ENCODE data around the gene GRIK4.

Gene GRIK4

GRCh38 chr11:120841074-120841473 is 329.5 kb downstream of the GRIK4 start:
- no peak overlapping the region for H3K4me2 ChIP-seq
- H4K20me1 ChIP-seq: no peaks in the 10 kb centered on the region
- no peaks in the 10 kb centered on the region for H3K9me3 ChIP-seq
- H3K9ac ChIP-seq: no peak overlapping the region
- H3K4me1 ChIP-seq: peaks cover 20% of the 10 kb centered on the region
- H3K27me3 ChIP-seq: no peaks in the 10 kb centered on the region
- H3K4me3 ChIP-seq: no peak overlapping the region
- H3K36me3 ChIP-seq: no peaks in the 10 kb centered on the region
- no peak overlapping the region for H3K27ac ChIP-seq
- TF ChIP-seq Cebpa-rat (IDR thresholded peaks at IDR 0.05): no peak

DNA sequence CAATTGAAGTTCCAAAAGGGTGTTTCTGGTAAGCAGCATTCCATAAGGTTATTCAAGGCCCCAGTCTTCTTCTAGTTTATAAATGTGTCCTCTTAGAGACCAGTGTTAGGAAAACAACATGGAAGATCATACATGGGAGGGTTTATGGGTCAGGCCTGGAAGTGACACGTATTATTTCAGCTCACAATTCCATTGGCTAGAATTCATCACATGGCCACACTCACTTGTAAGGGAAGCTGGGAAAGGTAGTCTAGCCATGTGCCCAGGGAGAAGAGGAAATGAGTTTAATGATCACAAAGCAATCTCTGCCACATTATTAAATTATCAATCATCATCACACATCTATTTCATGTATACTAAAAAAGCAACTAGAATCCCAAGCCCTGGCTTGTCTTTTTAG is 330.6 kb downstream of the GRIK4 start:
- H3K4me3 ChIP-seq: no peak overlapping the region
- peaks cover 20% of the 10 kb centered on the region for H3K4me1 ChIP-seq
- H3K9ac ChIP-seq: no peak overlapping the region
- H4K20me1 ChIP-seq: no peaks in the 10 kb centered on the region
- H3K9me3 ChIP-seq: no peaks in the 10 kb centered on the region
- no peaks in the 10 kb centered on the region for H3K27me3 ChIP-seq
- no peak overlapping the region for H3K4me2 ChIP-seq
- H3K27ac ChIP-seq: no peak overlapping the region
- H3K36me3 ChIP-seq: no peaks in the 10 kb centered on the region
- TF ChIP-seq Cebpa-rat (IDR thresholded peaks at IDR 0.05): no peak

GRCh38 chr11:120853435-120853834 is 341.9 kb downstream of the GRIK4 start:
- no peak for TF ChIP-seq Cebpa-rat (IDR thresholded peaks at IDR 0.05)
- H3K4me3 ChIP-seq: no peak overlapping the region
- no peak overlapping the region for H3K9ac ChIP-seq
- H3K27me3 ChIP-seq: no peaks in the 10 kb centered on the region
- H3K27ac ChIP-seq: no peak overlapping the region
- no peaks in the 10 kb centered on the region for H3K9me3 ChIP-seq
- no peak overlapping the region for H3K4me2 ChIP-seq
- H3K36me3 ChIP-seq: no peaks in the 10 kb centered on the region
- H4K20me1 ChIP-seq: no peaks in the 10 kb centered on the region
- H3K4me1 ChIP-seq: no peaks in the 10 kb centered on the region

GRCh38 chr11:120854988-120855387 is 343.4 kb downstream of the GRIK4 start:
- Histone ChIP-seq H3K27me3 (no peaks in the 10 kb centered on the region), H3K9me3 (no peaks in the 10 kb centered on the region), H4K20me1 (no peaks in the 10 kb centered on the region), H3K27ac (no peak overlapping the region), H3K4me1 (no peaks in the 10 kb centered on the region), H3K36me3 (no peaks in the 10 kb centered on the region), H3K4me2 (no peak overlapping the region), H3K9ac (no peak overlapping the region), H3K4me3 (no peak overlapping the region)
- TF ChIP-seq Cebpa-rat (IDR thresholded peaks at IDR 0.05): no peak

GRCh38 chr11:120857508-120857907 is 346.0 kb downstream of the GRIK4 start:
- no peaks in the 10 kb centered on the region for H3K36me3 ChIP-seq
- no peak for TF ChIP-seq Cebpa-rat (IDR thresholded peaks at IDR 0.05)
- H3K4me3 ChIP-seq: no peak overlapping the region
- H3K27ac ChIP-seq: no peak overlapping the region
- H3K27me3 ChIP-seq: no peaks in the 10 kb centered on the region
- H3K9me3 ChIP-seq: no peaks in the 10 kb centered on the region
- H4K20me1 ChIP-seq: no peaks in the 10 kb centered on the region
- peaks cover 8% of the 10 kb centered on the region for H3K4me1 ChIP-seq
- H3K4me2 ChIP-seq: no peak overlapping the region
- H3K9ac ChIP-seq: no peak overlapping the region

DNA sequence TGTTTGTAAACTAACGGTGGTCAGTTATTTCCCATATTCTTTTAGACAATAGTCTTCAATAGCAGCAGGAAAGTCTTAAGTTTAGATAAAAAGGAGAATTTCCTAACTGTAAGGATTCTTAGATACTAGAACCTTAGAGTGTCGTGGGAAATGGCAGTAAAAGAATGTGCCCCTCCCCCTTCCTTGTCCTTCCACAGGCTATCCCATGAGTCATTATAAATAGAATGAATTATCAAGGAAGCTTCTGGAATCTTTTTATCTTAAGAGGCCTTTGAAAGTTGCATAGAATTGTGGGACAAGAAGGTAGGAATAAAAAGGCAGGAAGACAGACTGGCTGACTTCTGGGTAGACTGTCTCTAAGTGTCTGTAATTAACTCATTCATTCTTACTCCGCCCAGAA is 347.2 kb downstream of the GRIK4 start:
- TF ChIP-seq Cebpa-rat (IDR thresholded peaks at IDR 0.05): no peak
- Histone ChIP-seq H3K4me1 (peaks cover 15% of the 10 kb centered on the region), H3K9ac (no peak overlapping the region), H3K27me3 (no peaks in the 10 kb centered on the region), H3K36me3 (no peaks in the 10 kb centered on the region), H3K4me2 (no peak overlapping the region), H3K4me3 (no peak overlapping the region), H3K27ac (no peak overlapping the region), H4K20me1 (no peaks in the 10 kb centered on the region), H3K9me3 (no peaks in the 10 kb centered on the region)

DNA sequence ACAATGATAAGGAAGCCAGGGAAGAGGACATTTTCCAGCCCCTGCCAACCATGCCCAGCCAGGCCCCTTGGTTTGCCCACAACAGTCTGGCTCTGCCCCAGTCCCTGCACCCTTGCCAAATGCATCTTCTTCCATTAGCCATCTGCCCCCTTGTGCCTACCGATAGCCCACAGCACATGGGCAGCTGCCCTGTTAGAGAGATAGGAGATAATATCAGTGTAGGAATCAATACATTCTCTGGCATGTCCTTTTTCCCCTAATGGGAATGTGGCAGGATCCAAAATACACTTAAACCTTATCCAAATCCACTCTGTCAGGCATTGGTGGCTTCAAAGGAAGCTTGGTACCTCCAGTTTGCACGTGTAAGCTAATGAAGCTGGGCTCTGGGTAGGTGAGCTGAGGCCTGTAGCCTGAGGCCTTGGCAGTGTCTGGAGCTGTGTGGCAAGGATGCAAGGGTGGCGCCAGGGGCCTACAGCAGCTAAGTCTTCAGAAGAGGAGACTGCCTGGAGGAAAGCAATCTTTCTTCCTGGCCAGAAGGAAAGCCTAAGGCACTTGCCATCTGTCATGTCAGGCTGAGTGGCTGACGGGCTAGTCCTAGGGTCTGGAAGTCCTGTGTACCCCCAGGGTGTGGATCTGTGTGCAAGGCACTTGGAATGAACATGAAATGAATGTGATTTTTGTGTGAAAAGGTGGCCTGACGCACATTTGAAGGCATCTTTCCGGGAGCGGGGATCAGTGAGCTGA is 348.2 kb downstream of the GRIK4 start:
- TF ChIP-seq Cebpa-rat (IDR thresholded peaks at IDR 0.05): no peak
- no peak overlapping the region for H3K4me2 ChIP-seq
- no peaks in the 10 kb centered on the region for H3K36me3 ChIP-seq
- no peak overlapping the region for H3K27ac ChIP-seq
- peaks cover 15% of the 10 kb centered on the region for H3K4me1 ChIP-seq
- H3K9ac ChIP-seq: no peak overlapping the region
- H3K9me3 ChIP-seq: no peaks in the 10 kb centered on the region
- H4K20me1 ChIP-seq: no peaks in the 10 kb centered on the region
- H3K4me3 ChIP-seq: no peak overlapping the region
- no peaks in the 10 kb centered on the region for H3K27me3 ChIP-seq

DNA sequence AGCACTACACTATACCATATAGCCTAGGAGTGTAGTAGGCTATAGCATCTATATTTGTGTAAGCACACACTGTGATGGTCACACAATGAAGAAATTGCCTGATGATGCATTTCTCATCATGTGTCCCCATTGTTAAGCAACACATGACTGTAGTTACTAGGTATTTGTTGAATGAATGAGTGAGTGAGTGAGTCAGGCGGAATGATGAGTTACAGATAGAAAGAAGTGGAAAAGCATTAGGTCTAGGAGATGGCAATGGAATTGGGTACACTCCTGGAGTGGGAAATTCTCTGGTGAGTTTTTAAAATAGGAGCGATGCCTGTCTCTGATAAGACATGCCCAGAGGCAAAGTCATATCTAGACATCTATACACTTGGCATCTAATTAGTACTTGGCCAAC is 351.8 kb downstream of the GRIK4 start:
- H3K27ac ChIP-seq: no peak overlapping the region
- no peak overlapping the region for H3K4me3 ChIP-seq
- no peak overlapping the region for H3K4me2 ChIP-seq
- no peaks in the 10 kb centered on the region for H3K9me3 ChIP-seq
- peaks cover 20% of the 10 kb centered on the region for H3K4me1 ChIP-seq
- no peaks in the 10 kb centered on the region; the same call in 1 of the 2 replicates for H4K20me1 ChIP-seq
- no peak for TF ChIP-seq Cebpa-rat (IDR thresholded peaks at IDR 0.05)
- no peak overlapping the region for H3K9ac ChIP-seq
- H3K27me3 ChIP-seq: peaks cover 12% of the 10 kb centered on the region
- no peaks in the 10 kb centered on the region for H3K36me3 ChIP-seq

- Histone ChIP-seq H3K27me3 (peaks cover 21% of the 10 kb centered on the region), H3K9me3 (no peaks in the 10 kb centered on the region), H4K20me1 (peaks cover 17% of the 10 kb centered on the region; the same call in 1 of the 2 replicates), H3K4me3 (no peak overlapping the region), H3K36me3 (no peaks in the 10 kb centered on the region), H3K9ac (no peak overlapping the region), H3K4me2 (no peak overlapping the region), H3K4me1 (peaks cover 53% of the 10 kb centered on the region), H3K27ac (no peak overlapping the region)
- no peak for TF ChIP-seq Cebpa-rat (IDR thresholded peaks at IDR 0.05)
Measured at GRCh38 chr11:120867024-120867423, 355.5 kb downstream of the GRIK4 start.

DNA sequence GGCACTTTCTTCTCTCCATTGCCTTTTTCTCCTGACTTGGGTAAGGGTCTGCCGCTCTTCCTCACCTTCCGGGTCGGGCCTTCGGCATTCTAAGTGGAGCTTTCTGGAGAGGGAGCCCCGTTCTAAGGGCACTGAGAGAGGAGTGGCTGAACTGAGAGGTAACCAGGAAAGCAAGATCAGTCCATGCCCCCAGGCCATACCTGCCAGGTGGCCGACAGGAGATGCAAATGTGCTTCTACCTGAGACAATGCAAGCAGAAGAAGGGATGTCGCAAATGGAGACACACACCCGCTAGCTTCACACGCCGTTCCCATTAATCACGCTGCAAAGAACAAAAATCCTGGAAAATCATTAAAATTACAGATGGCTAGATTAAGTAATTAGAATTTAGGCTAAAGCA is 356.0 kb downstream of the GRIK4 start:
- TF ChIP-seq Cebpa-rat (IDR thresholded peaks at IDR 0.05): no peak
- Histone ChIP-seq H4K20me1 (peaks cover 17% of the 10 kb centered on the region; the same call in 1 of the 2 replicates), H3K9ac (no peak overlapping the region), H3K4me3 (no peak overlapping the region), H3K27me3 (peaks cover 23% of the 10 kb centered on the region), H3K4me2 (no peak overlapping the region), H3K36me3 (no peaks in the 10 kb centered on the region), H3K9me3 (no peaks in the 10 kb centered on the region), H3K27ac (no peak overlapping the region), H3K4me1 (peaks cover 50% of the 10 kb centered on the region)
